AG09309 (cell line): ENCODE data around the gene SNX7.

ENCODE experiments used
- DNase-seq: peaks from one replicate; pipeline ENCODE4 v3.0.0-alpha.2; 2010; ENCODE audit warnings: low read depth
- H3K4me3 ChIP-seq: 2 replicates; pipeline ENCODE4 v1.5.1; 2011; ENCODE audit warnings: mild to moderate bottlenecking, low read depth, low read length, moderate library complexity; ENCODE audit not compliant: control insufficient read depth
- CTCF ChIP-seq: IDR thresholded peaks from 2 replicates; pipeline ENCODE4 v1.5.1; 2011; ENCODE audit warnings: mild to moderate bottlenecking, low read depth, low read length, inconsistent platforms; ENCODE audit not compliant: insufficient read depth, control insufficient read depth; ENCODE audit errors: missing control alignments

SNX7 gene

DNA sequence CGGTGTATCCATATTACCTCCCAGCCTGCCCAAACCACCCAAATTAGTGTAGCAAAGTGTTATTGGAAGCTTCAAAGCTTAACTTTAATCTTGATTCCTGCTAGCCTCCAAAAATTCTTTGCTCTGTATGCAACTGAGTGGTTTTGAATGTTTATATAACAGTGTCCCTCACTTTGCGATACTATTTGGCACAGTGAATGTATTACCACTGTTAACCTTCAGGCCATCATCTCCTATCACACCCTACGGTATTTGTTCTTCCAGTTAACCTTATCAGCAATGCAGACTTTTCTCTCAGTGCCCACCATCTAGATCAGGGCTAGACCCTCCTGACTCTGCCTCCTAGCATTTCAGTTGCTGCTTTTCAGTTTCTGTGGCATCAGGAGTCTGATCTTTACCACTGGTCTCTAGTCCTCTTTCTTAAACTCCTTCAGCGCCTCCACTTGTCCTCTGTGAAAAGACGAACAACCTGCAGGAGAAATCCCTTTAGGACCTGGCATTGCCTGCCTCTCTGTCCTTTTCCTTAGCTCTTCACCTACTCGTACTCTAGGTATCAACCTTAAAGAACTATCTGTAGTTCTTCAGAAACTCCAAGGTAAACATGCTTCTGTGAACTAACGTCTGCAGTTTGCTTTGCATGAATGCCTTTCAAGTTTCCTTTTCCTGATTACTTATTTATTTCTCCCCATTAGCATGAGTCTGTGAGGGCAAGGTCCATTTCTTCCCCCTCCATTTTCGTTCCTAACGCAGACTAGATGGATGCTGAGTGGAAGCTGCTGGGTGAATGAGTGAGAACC is 71.7 kb downstream of the SNX7 start:
- H3K4me3 ChIP-seq: no peak overlapping the region
- DNase-seq: no peak
- TF ChIP-seq CTCF: no peak

DNA sequence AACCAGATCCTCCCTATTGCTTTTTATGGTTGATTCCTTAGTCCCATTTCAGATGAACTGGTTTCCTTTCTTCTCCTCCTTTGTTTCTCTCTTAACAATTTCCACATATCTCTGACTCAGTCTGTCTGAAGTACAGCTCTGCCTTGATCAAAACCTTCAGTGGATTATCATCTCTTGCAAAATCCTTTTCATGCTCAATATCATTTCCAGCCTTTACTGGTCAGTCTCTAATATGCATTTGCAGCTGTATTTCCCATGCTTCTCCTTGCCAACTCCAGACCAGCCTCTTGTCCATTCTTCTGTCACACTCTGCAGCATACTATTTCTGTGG is 72.2 kb downstream of the SNX7 start:
- H3K4me3 ChIP-seq: no peak overlapping the region
- no peak for TF ChIP-seq CTCF
- peak; percentile 10 for DNase-seq

- no peak for DNase-seq
- TF ChIP-seq CTCF: no peak
- H3K4me3 ChIP-seq: no peak overlapping the region
These were observed 74.2 kb downstream of the SNX7 start for GRCh38 chr1:98735756-98736155.

- no peak for DNase-seq
- no peak overlapping the region for H3K4me3 ChIP-seq
- no peak for TF ChIP-seq CTCF
These were observed 76.3 kb downstream of the SNX7 start for GRCh38 chr1:98737835-98738234.

GRCh38 chr1:98739762-98740161 is 78.2 kb downstream of the SNX7 start:
- no peak for DNase-seq
- no peak overlapping the region for H3K4me3 ChIP-seq
- TF ChIP-seq CTCF: no peak

GRCh38 chr1:98741164-98741563 is 79.6 kb downstream of the SNX7 start:
- no peak overlapping the region for H3K4me3 ChIP-seq
- TF ChIP-seq CTCF: no peak
- DNase-seq: no peak
